NB4 (cell line): ENCODE results near the gene CCSER1.

Experiments
- DNase-seq: peaks from one replicate; pipeline ENCODE4 v3.0.0; 2010; ENCODE audit warnings: low read depth
- H3K4me3 ChIP-seq: one replicate; pipeline ENCODE4 v1.5.1; 2011; ENCODE audit warnings: mild to moderate bottlenecking, low read depth, low read length, moderate library complexity
- CTCF ChIP-seq: IDR thresholded peaks from one replicate; pipeline ENCODE4 v1.5.1; 2012; ENCODE audit warnings: low read depth, low read length
- MAX ChIP-seq: IDR thresholded peaks from 2 replicates; pipeline ENCODE4 v1.6.1; 2011; ENCODE audit warnings: low read depth, low read length
- MYC ChIP-seq: IDR thresholded peaks from 2 replicates; pipeline ENCODE4 v1.6.1; 2011; ENCODE audit warnings: low read depth, low read length
- POLR2A ChIP-seq: IDR thresholded peaks from 2 replicates; pipeline ENCODE4 v1.6.1; 2011; ENCODE audit warnings: mild to moderate bottlenecking; ENCODE audit not compliant: insufficient read length; ENCODE audit errors: extremely low read depth

Gene CCSER1

DNA sequence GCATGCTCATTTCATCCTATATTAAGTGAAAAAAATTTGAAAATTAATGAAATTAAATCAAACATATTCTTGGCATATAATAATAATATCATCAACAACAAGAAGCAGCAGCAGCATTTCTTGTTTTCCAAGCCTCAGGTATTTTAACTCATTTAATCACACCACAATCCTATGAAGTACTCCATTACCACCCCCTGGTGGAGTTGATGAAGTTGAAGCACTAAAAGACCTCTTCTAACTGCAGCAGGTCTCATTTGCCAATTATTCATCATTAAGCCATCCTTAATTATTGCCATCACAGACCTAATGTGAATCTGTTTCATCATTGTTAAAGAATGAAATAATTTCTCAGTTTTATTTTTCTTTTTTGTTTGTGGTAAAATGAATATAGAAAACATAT is 1375.2 kb downstream of the CCSER1 start:
- H3K4me3 ChIP-seq: no peak overlapping the region
- DNase-seq: peak; percentile 1
- TF ChIP-seq MYC (no peak), MAX (no peak), POLR2A (no peak), CTCF (no peak)

DNA sequence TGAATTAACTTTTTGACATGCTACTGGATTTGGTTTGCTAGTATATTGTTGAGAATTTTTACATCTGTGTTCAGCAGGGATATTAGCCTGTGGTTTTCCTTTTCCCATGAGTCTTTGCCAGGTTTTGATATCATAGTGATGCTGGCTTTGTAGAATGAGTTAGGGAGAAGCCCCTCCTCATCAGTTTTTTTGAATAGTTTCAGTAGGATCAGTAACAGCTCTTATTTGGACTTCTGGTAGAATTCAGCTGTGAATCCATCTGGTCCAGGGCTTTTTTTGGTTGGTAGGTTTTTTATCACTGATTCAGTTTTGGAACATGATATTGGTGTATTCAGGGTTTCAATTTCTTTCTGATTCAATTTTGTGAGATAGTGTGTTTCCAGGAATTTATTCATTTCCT is 1386.1 kb downstream of the CCSER1 start:
- no peak for DNase-seq
- H3K4me3 ChIP-seq: no peak overlapping the region
- TF ChIP-seq MAX (no peak), MYC (no peak), POLR2A (no peak)

DNA sequence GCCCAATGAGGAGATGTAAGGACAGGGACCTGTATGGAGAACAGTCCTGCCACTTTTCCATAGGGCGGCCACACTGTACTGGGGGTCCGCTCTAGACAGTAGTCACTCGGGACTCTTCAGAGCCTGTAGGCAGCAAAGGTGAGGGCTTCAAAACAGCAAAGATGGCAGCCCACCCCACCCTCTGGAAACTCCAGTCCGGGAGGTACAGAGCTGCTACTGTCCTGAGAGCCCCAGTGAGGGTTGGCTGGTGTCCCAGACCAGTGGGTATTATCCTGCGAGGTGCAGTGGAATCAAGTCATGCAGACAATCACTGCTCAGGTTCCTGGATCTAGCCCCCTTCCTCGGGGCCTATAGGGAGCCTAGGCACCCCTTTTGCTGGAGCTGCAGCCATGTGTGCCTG is 1392.0 kb downstream of the CCSER1 start:
- DNase-seq: no peak
- TF ChIP-seq CTCF (no peak), MAX (no peak), MYC (no peak), POLR2A (no peak)
- H3K4me3 ChIP-seq: no peak overlapping the region

GRCh38 chr4:91525621-91526020 is 1398.4 kb downstream of the CCSER1 start:
- DNase-seq: no peak
- TF ChIP-seq CTCF: no peak
- TF ChIP-seq MYC: no peak
- no peak for TF ChIP-seq POLR2A
- TF ChIP-seq MAX: no peak

GRCh38 chr4:91527056-91527455 is 1399.9 kb downstream of the CCSER1 start:
- no peak for TF ChIP-seq POLR2A
- no peak for TF ChIP-seq CTCF
- DNase-seq: no peak
- H3K4me3 ChIP-seq: no peak overlapping the region

More at GRCh38 chr4:91525621-91526020, 1398.4 kb downstream of the CCSER1 start:
- H3K4me3 ChIP-seq: no peak overlapping the region

DNA sequence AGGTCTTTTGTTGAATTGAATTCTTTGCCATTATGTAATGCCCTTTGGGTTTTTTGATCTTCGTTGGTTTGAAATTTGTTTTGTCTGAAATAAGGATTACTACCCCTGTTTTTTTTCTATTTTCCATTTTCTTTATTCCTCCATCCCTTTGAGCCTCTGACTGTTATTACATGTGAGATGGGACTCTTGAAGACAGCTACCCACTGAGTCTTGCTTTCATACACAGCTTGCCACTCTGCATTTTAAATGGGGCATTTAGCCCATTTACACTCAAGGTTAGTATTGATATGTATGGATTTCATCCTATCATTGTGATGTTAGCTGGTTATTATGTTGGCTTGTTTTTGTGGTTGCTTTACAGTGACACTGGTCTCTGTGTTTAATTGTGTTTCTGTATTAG is 1440.4 kb downstream of the CCSER1 start:
- H3K4me3 ChIP-seq: no peak overlapping the region
- DNase-seq: no peak
- no peak for TF ChIP-seq CTCF
- TF ChIP-seq MYC: no peak
- TF ChIP-seq POLR2A: no peak
- no peak for TF ChIP-seq MAX
